ENCODE results near the gene SORCS2. TPM values are rescaled to one million over a fixed set of nuclear protein-coding genes. Genes with fewer than 3 reads are reported as not detected.

SORCS2 gene
- total and polyA plus RNA-seq, 12 donors: 0.25 to 5.4 (median 2.2) TPM

DNA sequence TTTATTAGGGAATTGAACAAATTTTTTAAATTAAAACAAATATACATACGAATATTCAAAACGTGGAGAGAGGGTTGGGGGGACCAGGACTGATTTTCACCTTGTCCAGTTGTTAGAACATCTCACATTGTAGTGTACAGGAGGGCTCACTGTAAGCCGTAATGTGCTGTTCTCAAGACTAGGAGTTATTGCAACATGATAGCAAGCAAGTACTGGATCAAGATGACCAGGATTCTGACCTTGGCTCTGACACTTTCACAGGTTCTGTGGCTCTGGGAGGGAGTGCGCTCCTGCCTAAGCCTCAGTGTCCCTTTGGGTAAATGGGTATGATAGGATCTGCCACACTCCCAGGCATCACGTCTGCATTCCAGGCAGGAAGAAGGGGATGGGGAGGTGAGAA is 59.0 kb downstream of the SORCS2 start:
- no peak overlapping the region for H3K27ac ChIP-seq
- no peak overlapping the region for H3K4me3 ChIP-seq
- ATAC-seq: no peak
- H3K27me3 ChIP-seq: no peaks in the 10 kb centered on the region
- H3K36me3 ChIP-seq: no peaks in the 10 kb centered on the region
- no peak for DNase-seq
- intact Hi-C loops (cut with DNase I): no loop called here
- peaks cover 0 to 27% (median 5%) of the 10 kb centered on the region in 9 donors for H3K4me1 ChIP-seq
- whole genome bisulfite sequencing, 2 donors: 72 to 76% methylated on average over 5 of the region's 5 CpGs
- TF ChIP-seq, protein P1, sequence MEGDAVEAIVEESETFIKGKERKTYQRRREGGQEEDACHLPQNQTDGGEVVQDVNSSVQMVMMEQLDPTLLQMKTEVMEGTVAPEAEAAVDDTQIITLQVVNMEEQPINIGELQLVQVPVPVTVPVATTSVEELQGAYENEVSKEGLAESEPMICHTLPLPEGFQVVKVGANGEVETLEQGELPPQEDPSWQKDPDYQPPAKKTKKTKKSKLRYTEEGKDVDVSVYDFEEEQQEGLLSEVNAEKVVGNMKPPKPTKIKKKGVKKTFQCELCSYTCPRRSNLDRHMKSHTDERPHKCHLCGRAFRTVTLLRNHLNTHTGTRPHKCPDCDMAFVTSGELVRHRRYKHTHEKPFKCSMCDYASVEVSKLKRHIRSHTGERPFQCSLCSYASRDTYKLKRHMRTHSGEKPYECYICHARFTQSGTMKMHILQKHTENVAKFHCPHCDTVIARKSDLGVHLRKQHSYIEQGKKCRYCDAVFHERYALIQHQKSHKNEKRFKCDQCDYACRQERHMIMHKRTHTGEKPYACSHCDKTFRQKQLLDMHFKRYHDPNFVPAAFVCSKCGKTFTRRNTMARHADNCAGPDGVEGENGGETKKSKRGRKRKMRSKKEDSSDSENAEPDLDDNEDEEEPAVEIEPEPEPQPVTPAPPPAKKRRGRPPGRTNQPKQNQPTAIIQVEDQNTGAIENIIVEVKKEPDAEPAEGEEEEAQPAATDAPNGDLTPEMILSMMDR (IDR thresholded peaks at IDR 0.05): no peak
- H3K9me3 ChIP-seq: peaks cover 0 to 8% (median 0%) of the 10 kb centered on the region in 11 donors

GRCh38 chr4:7252051-7252450 is 59.7 kb downstream of the SORCS2 start:
- H3K4me3 ChIP-seq: no peak overlapping the region
- 74 to 81% methylated on average over 7 of the region's 7 CpGs for WGBS, 2 donors
- H3K4me1 ChIP-seq: peaks cover 0 to 34% (median 11%) of the 10 kb centered on the region in 9 donors
- no peak overlapping the region for H3K27ac ChIP-seq
- peaks cover 0 to 8% (median 0%) of the 10 kb centered on the region in 11 donors for H3K9me3 ChIP-seq
- TF ChIP-seq, protein P1 (IDR thresholded peaks at IDR 0.05): no peak
- no peak for ATAC-seq
- H3K27me3 ChIP-seq: no peaks in the 10 kb centered on the region
- intact Hi-C loops (cut with DNase I): no loop called here
- no peak for DNase-seq
- no peaks in the 10 kb centered on the region for H3K36me3 ChIP-seq

DNA sequence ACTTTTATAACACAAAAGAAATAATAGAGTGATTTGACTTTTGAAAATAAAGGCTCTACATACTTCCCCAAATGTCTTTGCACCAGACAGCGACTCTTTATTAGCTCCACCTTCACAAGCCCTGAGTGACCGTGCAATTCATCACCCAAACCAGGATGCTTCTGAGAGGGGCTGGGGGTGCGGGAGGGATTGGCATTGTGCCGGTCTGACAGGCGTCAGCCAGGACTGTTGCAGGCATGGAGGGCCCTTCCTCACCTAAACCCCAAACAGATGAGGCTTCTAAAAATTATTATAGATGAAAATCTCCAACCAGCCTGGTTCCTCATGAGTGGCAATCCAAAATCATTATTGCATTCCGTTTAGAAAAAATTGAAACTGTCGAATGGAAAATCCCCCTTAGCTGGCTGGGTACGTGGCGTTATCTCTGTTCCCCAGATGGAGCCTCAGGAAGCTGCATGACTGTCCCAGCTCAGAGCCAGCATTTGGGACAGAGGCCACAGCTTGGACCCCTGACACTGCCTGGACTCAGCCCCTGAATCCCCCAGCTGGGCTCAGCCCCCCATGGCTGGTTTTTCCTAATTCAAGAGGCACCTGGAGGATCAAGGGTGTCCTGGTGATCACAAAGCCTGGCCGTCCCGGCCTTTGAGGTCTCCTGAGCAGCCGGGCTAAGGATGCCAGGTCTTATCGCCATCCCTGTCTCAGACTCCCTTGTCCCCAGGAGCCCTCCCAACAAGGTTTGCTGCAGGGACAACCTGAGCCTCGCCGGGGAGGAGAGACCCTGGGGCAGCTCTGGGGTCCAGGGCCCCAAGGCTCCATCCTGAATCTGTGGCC is 60.4 kb downstream of the SORCS2 start:
- ATAC-seq (no peak), DNase-seq (no peak)
- intact Hi-C loops (cut with DNase I): no loop called here

GRCh38 chr4:7253341-7253700 is 61.0 kb downstream of the SORCS2 start:
- WGBS, 2 donors: 78 to 86% methylated on average over 7 of the region's 7 CpGs
- Histone ChIP-seq H3K27ac (no peak overlapping the region), H3K36me3 (no peaks in the 10 kb centered on the region), H3K4me3 (no peak overlapping the region), H3K27me3 (no peaks in the 10 kb centered on the region), H3K9me3 (peaks cover 0 to 8% (median 0%) of the 10 kb centered on the region in 11 donors), H3K4me1 (peaks cover 0 to 41% (median 11%) of the 10 kb centered on the region in 9 donors)
- intact Hi-C loops (cut with DNase I): no loop called here
- DNase-seq (no peak), ATAC-seq (no peak)
- TF ChIP-seq, protein P1 (IDR thresholded peaks at IDR 0.05): no peak

More for the DNA sequence above, 60.4 kb downstream of the SORCS2 start:
- Histone ChIP-seq H3K4me3 (no peak overlapping the region), H3K9me3 (peaks cover 0 to 8% (median 0%) of the 10 kb centered on the region in 11 donors), H3K27me3 (no peaks in the 10 kb centered on the region), H3K27ac (no peak overlapping the region), H3K36me3 (no peaks in the 10 kb centered on the region), H3K4me1 (peaks cover 0 to 39% (median 11%) of the 10 kb centered on the region in 9 donors)
- TF ChIP-seq, protein P1 (IDR thresholded peaks at IDR 0.05): no peak
- 49 to 50% methylated on average over 15 of the region's 15 CpGs for WGBS, 2 donors
